Choroid plexus epithelial cell (primary cell): ENCODE measurements around the gene PRKCA.
A peak's percentile ranks its signal among the peaks of the same experiment; 100 is the strongest.
"Not testable (repeated sequence)": the region's sequence is repeated elsewhere in the genome, so short reads cannot be mapped to it uniquely, and the experiment has no call there.

Experiments
- DNase-seq: peaks from one replicate; pipeline ENCODE4 v3.0.0-alpha.2; 2010; ENCODE audit warnings: low read depth
- H3K4me3 ChIP-seq: 2 replicates; pipeline ENCODE4 v1.5.1; 2011; ENCODE audit warnings: low read depth, mild to moderate bottlenecking, control low read depth, low read length, moderate library complexity
- TF ChIP-seq, protein P1 (sequence below): conservative IDR thresholded peaks from 2 replicates; pipeline ENCODE4 v1.5.1; 2011; ENCODE audit warnings: low read depth, mild to moderate bottlenecking, control low read depth, inconsistent platforms, low read length, moderate library complexity

PRKCA gene

DNA sequence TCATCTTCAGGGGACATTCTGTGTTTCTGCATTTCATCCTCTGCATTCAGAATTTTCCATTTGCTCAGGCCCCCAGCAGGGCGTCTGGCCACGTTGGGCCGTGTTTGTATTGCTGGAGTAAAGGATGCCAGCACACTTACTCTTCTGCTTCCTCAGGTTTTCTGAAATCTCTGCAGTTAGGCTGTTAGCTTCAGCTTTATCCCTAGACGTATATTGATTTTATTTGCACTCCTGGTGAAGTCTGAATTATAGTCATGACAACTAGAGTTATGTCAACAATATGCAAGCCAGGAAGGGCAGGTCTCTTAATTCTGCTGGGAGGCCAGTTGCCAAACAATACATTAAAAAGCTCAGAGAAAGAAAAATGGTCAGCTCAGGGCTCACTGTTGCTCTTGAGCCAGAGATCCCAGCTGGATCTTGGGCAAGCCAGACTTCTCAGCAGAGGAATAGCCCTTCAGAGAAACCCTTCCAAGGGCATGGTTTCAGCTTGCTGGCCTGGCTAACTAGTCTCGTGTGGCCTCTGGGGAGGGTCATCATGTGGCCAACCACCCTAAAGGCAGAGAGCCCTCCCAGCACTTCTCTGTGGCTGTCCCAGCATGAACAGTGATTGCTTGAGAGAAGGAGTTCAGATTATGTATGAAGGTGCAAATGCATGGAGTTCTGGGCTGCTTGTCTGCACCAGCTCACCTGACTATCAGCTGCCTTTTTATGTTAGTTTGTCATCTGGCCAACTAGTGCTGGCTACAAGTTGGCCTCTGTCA is 422.3 kb downstream of the PRKCA start:
- DNase-seq = peak; percentile 79
- TF ChIP-seq, protein P1, sequence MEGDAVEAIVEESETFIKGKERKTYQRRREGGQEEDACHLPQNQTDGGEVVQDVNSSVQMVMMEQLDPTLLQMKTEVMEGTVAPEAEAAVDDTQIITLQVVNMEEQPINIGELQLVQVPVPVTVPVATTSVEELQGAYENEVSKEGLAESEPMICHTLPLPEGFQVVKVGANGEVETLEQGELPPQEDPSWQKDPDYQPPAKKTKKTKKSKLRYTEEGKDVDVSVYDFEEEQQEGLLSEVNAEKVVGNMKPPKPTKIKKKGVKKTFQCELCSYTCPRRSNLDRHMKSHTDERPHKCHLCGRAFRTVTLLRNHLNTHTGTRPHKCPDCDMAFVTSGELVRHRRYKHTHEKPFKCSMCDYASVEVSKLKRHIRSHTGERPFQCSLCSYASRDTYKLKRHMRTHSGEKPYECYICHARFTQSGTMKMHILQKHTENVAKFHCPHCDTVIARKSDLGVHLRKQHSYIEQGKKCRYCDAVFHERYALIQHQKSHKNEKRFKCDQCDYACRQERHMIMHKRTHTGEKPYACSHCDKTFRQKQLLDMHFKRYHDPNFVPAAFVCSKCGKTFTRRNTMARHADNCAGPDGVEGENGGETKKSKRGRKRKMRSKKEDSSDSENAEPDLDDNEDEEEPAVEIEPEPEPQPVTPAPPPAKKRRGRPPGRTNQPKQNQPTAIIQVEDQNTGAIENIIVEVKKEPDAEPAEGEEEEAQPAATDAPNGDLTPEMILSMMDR = no peak
- H3K4me3 ChIP-seq = no peak overlapping the region

DNA sequence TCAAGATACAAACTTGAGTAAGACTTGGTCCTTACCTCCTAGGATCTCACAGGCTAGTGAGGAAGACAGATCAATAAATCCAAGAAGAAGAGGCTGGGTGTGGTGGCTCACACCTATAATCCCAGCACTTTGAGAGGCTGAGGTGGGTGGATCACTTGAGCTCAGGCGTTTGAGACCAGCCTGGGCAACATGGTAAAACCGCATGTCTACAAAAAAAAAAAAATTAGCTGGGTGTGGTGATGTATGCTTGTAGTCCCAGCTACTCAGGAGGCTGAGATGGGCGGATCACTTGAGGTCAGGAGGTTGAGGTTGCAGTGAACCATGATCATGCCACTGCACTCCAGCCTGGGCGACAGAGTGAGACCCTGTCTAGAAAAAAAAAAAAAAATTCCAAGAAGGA is 423.0 kb downstream of the PRKCA start:
- DNase-seq = not testable (repeated sequence)

DNA sequence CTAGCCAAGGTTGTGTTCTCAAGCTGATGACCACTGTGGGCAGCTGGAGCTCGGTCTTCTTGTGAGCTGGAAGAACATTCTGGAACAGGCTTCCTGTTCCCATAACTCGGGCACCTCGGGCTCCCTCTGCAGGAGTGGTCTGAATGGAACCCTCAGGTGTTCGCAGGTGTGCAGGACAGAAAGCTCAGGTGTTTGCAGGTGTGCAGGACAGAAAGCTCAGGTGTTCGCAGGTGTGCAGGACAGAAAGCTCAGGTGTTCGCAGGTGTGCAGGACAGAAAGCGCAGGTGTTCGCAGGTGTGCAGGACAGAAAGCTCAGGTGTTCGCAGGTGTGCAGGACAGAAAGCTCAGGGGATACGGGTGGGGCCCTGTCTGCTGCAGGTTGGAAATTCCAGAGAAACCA is 423.5 kb downstream of the PRKCA start:
- no peak for DNase-seq
- H3K4me3 ChIP-seq = no peak overlapping the region
- TF ChIP-seq, protein P1 = no peak

More for the DNA sequence above, 423.0 kb downstream of the PRKCA start:
- not testable (repeated sequence) for H3K4me3 ChIP-seq

DNA sequence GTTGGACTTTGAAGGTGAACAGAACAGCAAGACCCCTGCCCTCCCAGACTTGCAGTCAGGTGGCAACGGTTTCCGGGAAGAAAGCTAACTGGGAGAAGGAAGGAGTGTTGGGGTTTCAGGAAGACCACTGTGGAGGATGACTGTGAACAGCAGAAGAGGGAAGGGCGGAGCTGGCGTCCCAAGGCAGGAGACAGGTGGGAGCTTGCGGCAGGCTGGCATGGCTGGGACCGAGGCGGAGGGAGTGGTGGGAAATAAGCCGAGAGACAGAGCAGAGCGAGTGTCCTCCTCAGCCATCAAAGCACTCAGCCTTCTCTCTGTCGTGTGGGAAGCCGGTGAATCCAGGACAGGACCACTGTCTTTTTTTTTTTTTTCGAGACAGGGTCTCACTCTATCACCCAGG is 424.0 kb downstream of the PRKCA start:
- TF ChIP-seq, protein P1 = no peak
- no peak for DNase-seq
- H3K4me3 ChIP-seq = no peak overlapping the region

DNA sequence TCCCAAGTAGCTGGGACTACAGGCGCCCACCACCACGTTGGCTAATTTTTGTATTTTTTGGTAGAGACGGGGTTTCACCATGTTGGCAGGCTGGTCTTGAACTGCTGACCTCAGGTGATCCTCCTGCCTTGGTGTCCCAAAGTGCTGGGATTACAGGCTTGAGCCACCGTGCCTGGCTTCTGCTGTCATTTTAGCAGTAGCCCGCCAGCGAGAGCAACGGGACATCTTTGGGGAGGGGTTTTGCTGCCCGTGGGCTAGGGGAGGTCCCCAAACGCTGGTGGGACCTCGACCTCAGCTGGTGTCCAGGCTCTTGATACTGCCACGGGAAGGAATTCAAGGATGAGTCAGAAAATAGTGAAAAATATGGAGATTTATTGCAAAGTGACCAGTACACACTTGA is 424.4 kb downstream of the PRKCA start:
- no peak overlapping the region for H3K4me3 ChIP-seq
- no peak for DNase-seq
- TF ChIP-seq, protein P1 = no peak

DNA sequence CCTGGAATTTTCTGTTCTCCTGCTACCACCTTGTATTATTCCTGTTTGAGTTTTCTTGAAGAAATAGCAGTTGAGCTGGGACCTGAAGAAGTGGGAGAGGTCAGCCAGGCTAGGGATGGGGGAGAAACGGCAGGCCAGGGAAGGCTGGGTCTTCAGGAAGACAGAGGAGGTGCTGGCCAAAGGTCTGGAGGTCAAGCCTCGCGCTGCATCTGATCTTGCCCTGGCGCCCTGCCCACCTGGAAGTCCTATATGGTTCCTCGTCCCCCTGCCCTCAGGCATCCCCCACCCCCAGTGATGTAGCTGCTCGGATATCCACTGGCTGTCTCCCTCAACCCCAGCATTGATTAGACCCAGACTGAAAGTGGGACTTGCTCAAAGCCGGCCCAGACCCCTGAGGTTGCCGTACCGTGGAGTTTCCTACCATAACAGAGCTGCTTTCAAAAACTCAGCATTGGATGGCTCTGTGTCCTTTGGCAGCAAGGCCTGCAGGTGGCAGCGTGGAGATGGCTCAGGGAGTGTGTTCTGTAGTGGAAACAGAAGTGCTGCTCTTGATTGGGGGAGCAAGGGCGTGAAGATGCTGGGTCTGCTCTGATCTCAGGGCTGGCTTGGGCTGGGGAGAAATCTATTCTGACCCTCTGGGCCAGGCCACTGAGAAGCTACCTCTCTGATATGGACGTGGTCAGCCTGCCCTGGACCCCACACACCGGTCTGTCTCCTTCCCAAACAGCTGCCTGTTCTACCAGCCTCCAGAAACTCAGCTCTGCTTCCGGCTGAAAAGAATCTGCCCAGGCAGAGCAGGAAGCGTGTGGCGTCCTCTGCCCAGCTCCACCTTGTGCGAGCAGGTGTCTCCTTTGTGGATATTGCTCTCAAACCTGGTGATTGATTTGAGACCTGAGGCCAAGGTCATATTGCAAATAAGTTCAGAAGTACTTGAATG is 425.5 kb downstream of the PRKCA start:
- no peak overlapping the region for H3K4me3 ChIP-seq
- DNase-seq = peak; percentile 80
- TF ChIP-seq, protein P1 = peak; percentile 92

DNA sequence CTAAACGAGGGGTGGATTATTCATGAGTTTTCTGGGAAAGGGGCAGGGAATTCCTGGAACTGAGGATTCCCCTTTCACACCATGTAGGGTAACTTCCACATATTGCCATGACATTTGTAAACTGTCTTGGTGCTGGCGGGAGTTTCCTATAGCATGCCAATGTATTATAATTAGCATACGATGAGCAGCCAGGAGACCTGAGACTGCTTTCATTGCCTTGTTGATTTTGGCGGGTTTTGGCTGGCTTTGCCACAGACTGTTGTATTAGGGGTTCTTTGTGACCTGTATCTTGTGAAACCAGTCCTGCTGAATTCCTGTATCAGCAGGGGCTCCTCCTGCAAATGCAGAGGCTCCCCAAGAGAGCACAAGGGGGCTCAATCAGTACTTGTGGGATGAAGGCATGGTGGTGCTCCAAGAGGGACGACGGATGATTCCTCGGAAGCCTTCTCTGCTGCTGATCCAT is 428.1 kb downstream of the PRKCA start:
- no peak overlapping the region for H3K4me3 ChIP-seq
- TF ChIP-seq, protein P1 = no peak
- peak; percentile 75 for DNase-seq
